OCI-LY7 (cell line): ENCODE results near the gene OR10R2.

ENCODE experiments used
- EZH2phosphoT487 ChIP-seq: fragments of 200-600 bp; sonication (generic); IDR thresholded peaks from 2 replicates; pipeline ENCODE4 v1.6.1; 2018; ENCODE audit warnings: low read depth, borderline replicate concordance, mild to moderate bottlenecking, mixed run types, antibody characterized with exemption, low read length, moderate library complexity, mixed read lengths
- TF ChIP-seq, protein P1 (sequence below): fragments of 200-600 bp; sonication (generic); conservative IDR thresholded peaks from 2 replicates; pipeline ENCODE4 v1.5.1; 2014; ENCODE audit warnings: mild to moderate bottlenecking, antibody characterized with exemption, low read length, moderate library complexity, mixed read lengths

DNA sequence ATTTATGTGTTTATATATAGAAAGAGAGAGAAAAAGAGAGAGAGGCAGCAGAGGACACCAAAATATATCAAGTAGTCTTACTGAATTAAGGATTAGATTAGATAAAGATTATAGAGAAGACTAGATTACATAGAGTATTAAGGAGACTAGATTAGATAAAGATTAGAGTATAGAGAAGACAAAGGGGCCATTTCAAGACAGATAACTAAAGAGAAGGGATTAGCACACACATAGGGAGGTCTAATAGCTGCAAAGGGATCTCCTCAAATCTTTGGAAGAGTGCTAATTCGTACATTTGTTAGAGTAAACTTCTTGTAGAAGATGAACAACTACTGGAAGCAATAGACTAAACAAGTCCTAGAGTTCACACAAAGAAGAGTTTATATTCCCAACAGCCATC, 48.0 kb downstream of the OR10R2 start:
- TF ChIP-seq, protein P1, sequence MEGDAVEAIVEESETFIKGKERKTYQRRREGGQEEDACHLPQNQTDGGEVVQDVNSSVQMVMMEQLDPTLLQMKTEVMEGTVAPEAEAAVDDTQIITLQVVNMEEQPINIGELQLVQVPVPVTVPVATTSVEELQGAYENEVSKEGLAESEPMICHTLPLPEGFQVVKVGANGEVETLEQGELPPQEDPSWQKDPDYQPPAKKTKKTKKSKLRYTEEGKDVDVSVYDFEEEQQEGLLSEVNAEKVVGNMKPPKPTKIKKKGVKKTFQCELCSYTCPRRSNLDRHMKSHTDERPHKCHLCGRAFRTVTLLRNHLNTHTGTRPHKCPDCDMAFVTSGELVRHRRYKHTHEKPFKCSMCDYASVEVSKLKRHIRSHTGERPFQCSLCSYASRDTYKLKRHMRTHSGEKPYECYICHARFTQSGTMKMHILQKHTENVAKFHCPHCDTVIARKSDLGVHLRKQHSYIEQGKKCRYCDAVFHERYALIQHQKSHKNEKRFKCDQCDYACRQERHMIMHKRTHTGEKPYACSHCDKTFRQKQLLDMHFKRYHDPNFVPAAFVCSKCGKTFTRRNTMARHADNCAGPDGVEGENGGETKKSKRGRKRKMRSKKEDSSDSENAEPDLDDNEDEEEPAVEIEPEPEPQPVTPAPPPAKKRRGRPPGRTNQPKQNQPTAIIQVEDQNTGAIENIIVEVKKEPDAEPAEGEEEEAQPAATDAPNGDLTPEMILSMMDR = no peak
- TF ChIP-seq EZH2phosphoT487 = no peak
